HCT116 (cell line): Measurements from ENCODE around the gene CCDC102B. TPM values are rescaled to one million over a fixed set of nuclear protein-coding genes. Genes with fewer than 3 reads are reported as not detected.

ENCODE experiments used
- ATAC-seq: fragments of 200-7000 bp; cut with Tn5 transposase; 2 replicates; pipeline ENCODE4 v1.9.1; 2020; ENCODE audit warnings: mild to moderate bottlenecking, moderate library complexity
- BruUV-seq: library from RNA; stranded (reverse); fragments of 400-500 nt; replicated peaks from 2 replicates; lab custom pipeline; 2021; lab: Mats Ljungman, UMichigan
- CTCF ChIA-PET: fragments of 300-600 bp; sonication (Branson Sonifier 250); formaldehyde crosslinking; loops from one replicate; lab custom pipeline; 2021; ENCODE audit warnings: antibody characterized with exemption; lab: Charles Lee
- POLR2A ChIA-PET: fragments of 300-600, 350-600 bp; sonication (Branson Sonifier 250); formaldehyde crosslinking; loops from one replicate; lab custom pipeline; 2021; ENCODE audit warnings: antibody characterized with exemption; lab: Charles Lee
- RAD21 ChIA-PET, 2 experiments: fragments of 300-600 bp; sonication (Branson Sonifier 250); formaldehyde crosslinking; loops; one replicate each; lab custom pipeline; 2023; ENCODE audit warnings: low total read pairs in 2 of 2; ENCODE audit not compliant: uncharacterized antibody in 2 of 2, unreplicated experiment in 2 of 2, low non-redundant PET in 1 of 2; lab: Charles Lee
- DNase-seq: peaks from one replicate; pipeline ENCODE4 v3.0.0-alpha.2; 2010; ENCODE audit warnings: low read depth, low spot score
- H2AFZ ChIP-seq: fragments of 200-600 bp; shearing (Covaris generic), sonication (generic); 2 replicates; pipeline ENCODE4 v1.6.1; 2017; ENCODE audit warnings: low read depth, mixed run types, mixed read lengths, antibody characterized with exemption, low read length; ENCODE audit not compliant: poor library complexity, severe bottlenecking
- H3K27ac ChIP-seq: 2 replicates; pipeline ENCODE4 v1.5.1; 2012; ENCODE audit warnings: low read depth, low read length
- H3K27me3 ChIP-seq: fragments of 200-600 bp; sonication (generic); 2 replicates; pipeline ENCODE4 v1.6.1; 2016; ENCODE audit warnings: mixed run types, low read length, mixed read lengths; ENCODE audit not compliant: insufficient read depth
- H3K36me3 ChIP-seq, 2 experiments: fragments of 200-500 bp in 1 of 2; fragments of 200-600 bp in 1 of 2; sonication (Bioruptor generic) in 1 of 2; sonication (generic) in 1 of 2; 2 replicates each; pipeline versions ENCODE4 v1.5.1 to v1.6.1; 2014 to 2016; ENCODE audit warnings: low read length in 2 of 2, inconsistent platforms in 1 of 2, mixed read lengths in 1 of 2, mixed run types in 1 of 2; ENCODE audit not compliant: insufficient read depth in 2 of 2, control insufficient read depth in 1 of 2
- H3K4me1 ChIP-seq, 2 experiments: fragments of 200-600 bp in 1 of 2; sonication (generic) in 1 of 2; 2 replicates each; pipeline versions ENCODE4 v1.5.1 to v1.6.1; 2012 to 2017; ENCODE audit warnings: low read length in 2 of 2, inconsistent platforms in 1 of 2, mild to moderate bottlenecking in 1 of 2, mixed read lengths in 1 of 2, mixed run types in 1 of 2, moderate library complexity in 1 of 2; ENCODE audit not compliant: insufficient read depth in 2 of 2, control insufficient read depth in 1 of 2
- H3K4me2 ChIP-seq: fragments of 200-600 bp; sonication (generic); 2 replicates; pipeline ENCODE4 v1.6.1; 2017; ENCODE audit warnings: mixed run types, low read length, mixed read lengths
- H3K4me3 ChIP-seq, 2 experiments: fragments of 200-600 bp in 1 of 2; sonication (generic) in 1 of 2; replicated peaks in 1 of 2; 2 replicates each; pipeline ENCODE4 v1.5.1; 2011 to 2016; ENCODE audit warnings: low read length in 2 of 2, control low read depth in 1 of 2, low read depth in 1 of 2, mild to moderate bottlenecking in 1 of 2, mixed read lengths in 1 of 2, mixed run types in 1 of 2
- H3K79me2 ChIP-seq: fragments of 200-600 bp; sonication (generic); 2 replicates; pipeline ENCODE4 v1.6.1; 2017; ENCODE audit warnings: mild to moderate bottlenecking, mixed run types, low read length, moderate library complexity, mixed read lengths; ENCODE audit not compliant: insufficient read depth
- H3K9ac ChIP-seq: fragments of 200-600 bp; sonication (generic); 2 replicates; pipeline ENCODE4 v1.6.1; 2016; ENCODE audit warnings: low read length, mixed read lengths
- H3K9me2 ChIP-seq: fragments of 200-600 bp; sonication (generic), shearing (Covaris generic); 2 replicates; pipeline ENCODE4 v1.6.1; 2017; ENCODE audit warnings: mixed run types, mild to moderate bottlenecking, moderate library complexity; ENCODE audit not compliant: insufficient read depth
- H3K9me3 ChIP-seq, 2 experiments: fragments of 200-500 bp in 1 of 2; fragments of 200-600 bp in 1 of 2; sonication (Bioruptor generic) in 1 of 2; sonication (generic) in 1 of 2; 2 replicates each; pipeline ENCODE4 v1.6.1; 2014 to 2017; ENCODE audit warnings: low read length in 2 of 2, mixed read lengths in 2 of 2, inconsistent platforms in 1 of 2, low read depth in 1 of 2, mild to moderate bottlenecking in 1 of 2, mixed run types in 1 of 2, moderate library complexity in 1 of 2; ENCODE audit not compliant: control insufficient read depth in 1 of 2, insufficient read depth in 1 of 2
- H4K20me1 ChIP-seq: fragments of 200-600 bp; sonication (generic), shearing (Covaris generic); 2 replicates; pipeline ENCODE4 v1.6.1; 2017; ENCODE audit warnings: mixed run types, mild to moderate bottlenecking, moderate library complexity; ENCODE audit not compliant: insufficient read depth
- CEBPB ChIP-seq: IDR thresholded peaks from 2 replicates; pipeline ENCODE4 v1.6.1; 2012; ENCODE audit warnings: low read depth
- RAD21 ChIP-seq: IDR thresholded peaks from 2 replicates; pipeline ENCODE4 v1.6.1; 2012; ENCODE audit warnings: low read depth, mild to moderate bottlenecking
- SIN3A ChIP-seq: IDR thresholded peaks from 2 replicates; pipeline ENCODE4 v1.6.1; 2012; ENCODE audit warnings: low read depth
- TCF7L2 ChIP-seq: IDR thresholded peaks from 2 replicates; pipeline ENCODE4 v1.7.0; 2011; ENCODE audit warnings: borderline replicate concordance, inconsistent platforms; ENCODE audit not compliant: insufficient read depth, insufficient read length; ENCODE audit errors: extremely low read depth
- ZNF274 ChIP-seq: fragments of 200-500 bp; sonication (Bioruptor generic); IDR thresholded peaks from 2 replicates; pipeline ENCODE4 v1.6.1; 2014; ENCODE audit warnings: mild to moderate bottlenecking, low read depth, low read length, inconsistent platforms
- intact Hi-C: fragments of 100-400 bp; cut with micrococcal nuclease; formaldehyde crosslinking; loops from 2 replicates; pipeline ENCODE4 v1.10.0; 2022
- total RNA-seq: library from RNA; stranded (reverse); gene quantifications from one replicate; pipeline ENCODE4 v1.2.1, GENCODE V29; 2021; ENCODE audit not compliant: unreplicated experiment
- TF ChIP-seq, protein P1 (sequence below), 3 experiments: fragments of 200-600 bp in 1 of 3; sonication (generic) in 1 of 3; IDR thresholded peaks in 2 of 3; conservative IDR thresholded peaks in 1 of 3; 2 replicates each; pipeline ENCODE4 v1.5.1; 2012 to 2017; ENCODE audit warnings: low read depth in 2 of 3, low read length in 2 of 3, antibody characterized with exemption in 1 of 3, borderline replicate concordance in 1 of 3, control low read depth in 1 of 3, mild to moderate bottlenecking in 1 of 3, mixed read lengths in 1 of 3, mixed run types in 1 of 3, moderate library complexity in 1 of 3; ENCODE audit not compliant: insufficient read depth in 1 of 3
- TF ChIP-seq, protein P2 (sequence below): IDR thresholded peaks from 2 replicates; pipeline ENCODE4 v1.6.1; 2012
- TF ChIP-seq, protein P3 (sequence below): IDR thresholded peaks from 2 replicates; pipeline ENCODE4 v1.6.1; 2011; ENCODE audit warnings: mild to moderate bottlenecking, low read length, moderate library complexity; ENCODE audit not compliant: insufficient replicate concordance; ENCODE audit errors: extremely low read depth

Gene CCDC102B
- total RNA-seq, 1 experiment from 2014 or later = 1.9 TPM

DNA sequence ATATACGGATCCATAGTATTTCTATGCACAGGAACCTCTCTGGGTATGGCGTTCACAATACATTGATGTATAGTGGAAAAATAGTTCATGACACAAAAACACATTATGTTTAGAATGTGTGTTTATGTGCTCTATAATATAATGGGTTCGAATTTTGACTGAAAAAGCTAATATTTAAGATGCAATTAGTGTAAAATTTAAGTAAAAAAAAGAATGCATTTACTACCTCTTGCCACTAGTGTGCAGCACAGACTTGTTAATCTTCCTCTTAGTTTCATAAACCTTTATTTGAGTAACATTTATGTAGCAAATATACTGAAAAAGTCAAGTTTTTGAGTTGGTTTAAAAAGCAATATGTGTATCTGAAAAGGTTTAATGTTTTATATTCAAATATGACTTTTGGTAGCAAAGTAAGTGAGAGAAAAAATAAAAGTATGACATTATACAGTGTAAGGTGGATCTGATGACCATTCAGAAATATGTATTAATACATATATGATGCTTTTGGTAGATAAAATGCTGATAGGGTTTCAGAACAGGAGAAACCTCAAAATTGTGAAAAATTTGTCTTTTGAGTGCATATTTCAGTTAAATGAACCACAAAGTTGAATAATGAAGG is 49.4 kb downstream of the CCDC102B start:
- Histone ChIP-seq H3K4me2 (no peak overlapping the region), H2AFZ (no peak overlapping the region), H3K27ac (no peak overlapping the region), H3K36me3 (no peaks in the 10 kb centered on the region), H3K4me3 (no peak overlapping the region), H4K20me1 (no peaks in the 10 kb centered on the region; the same call in 1 of the 2 replicates), H3K4me1 (no peaks in the 10 kb centered on the region), H3K9me3 (no peaks in the 10 kb centered on the region), H3K27me3 (no peaks in the 10 kb centered on the region), H3K9me2 (no peaks in the 10 kb centered on the region), H3K9ac (no peak overlapping the region), H3K79me2 (no peaks in the 10 kb centered on the region)
- TF ChIP-seq, protein P1, sequence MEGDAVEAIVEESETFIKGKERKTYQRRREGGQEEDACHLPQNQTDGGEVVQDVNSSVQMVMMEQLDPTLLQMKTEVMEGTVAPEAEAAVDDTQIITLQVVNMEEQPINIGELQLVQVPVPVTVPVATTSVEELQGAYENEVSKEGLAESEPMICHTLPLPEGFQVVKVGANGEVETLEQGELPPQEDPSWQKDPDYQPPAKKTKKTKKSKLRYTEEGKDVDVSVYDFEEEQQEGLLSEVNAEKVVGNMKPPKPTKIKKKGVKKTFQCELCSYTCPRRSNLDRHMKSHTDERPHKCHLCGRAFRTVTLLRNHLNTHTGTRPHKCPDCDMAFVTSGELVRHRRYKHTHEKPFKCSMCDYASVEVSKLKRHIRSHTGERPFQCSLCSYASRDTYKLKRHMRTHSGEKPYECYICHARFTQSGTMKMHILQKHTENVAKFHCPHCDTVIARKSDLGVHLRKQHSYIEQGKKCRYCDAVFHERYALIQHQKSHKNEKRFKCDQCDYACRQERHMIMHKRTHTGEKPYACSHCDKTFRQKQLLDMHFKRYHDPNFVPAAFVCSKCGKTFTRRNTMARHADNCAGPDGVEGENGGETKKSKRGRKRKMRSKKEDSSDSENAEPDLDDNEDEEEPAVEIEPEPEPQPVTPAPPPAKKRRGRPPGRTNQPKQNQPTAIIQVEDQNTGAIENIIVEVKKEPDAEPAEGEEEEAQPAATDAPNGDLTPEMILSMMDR (IDR thresholded peaks at IDR 0.05 in 2 of 3, conservative IDR thresholded peaks at IDR 0.05 in 1 of 3; ENCODE audit: borderline replicate concordance in 1 of 3, insufficient read depth in 1 of 3, low read depth in 2 of 3, low read length in 2 of 3) = peak; percentile 38 to 75 (median 38); a peak in 5 of 6 replicates
- peak; percentile 65 for TF ChIP-seq RAD21
- TF ChIP-seq, protein P2, sequence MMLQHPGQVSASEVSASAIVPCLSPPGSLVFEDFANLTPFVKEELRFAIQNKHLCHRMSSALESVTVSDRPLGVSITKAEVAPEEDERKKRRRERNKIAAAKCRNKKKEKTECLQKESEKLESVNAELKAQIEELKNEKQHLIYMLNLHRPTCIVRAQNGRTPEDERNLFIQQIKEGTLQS = no peak
- CTCF ChIA-PET = interaction anchor here (0.8 to 1.2 kb wide), 5 partner anchors 9 to 1644 kb away, joined by 3 to 7 read pairs (median 5); no protein-coding TSS in a partner anchor
- RAD21 ChIA-PET = no interaction called here
- intact Hi-C loops = loop anchor here (1.0 to 10.0 kb wide), 2 partner anchors 1239 to 1607 kb away; no protein-coding TSS in a partner anchor
- POLR2A ChIA-PET = no interaction called here
- ATAC-seq (peak; percentile 52), DNase-seq (peak; percentile 19)
- no TSS peak for BruUV-seq

DNA sequence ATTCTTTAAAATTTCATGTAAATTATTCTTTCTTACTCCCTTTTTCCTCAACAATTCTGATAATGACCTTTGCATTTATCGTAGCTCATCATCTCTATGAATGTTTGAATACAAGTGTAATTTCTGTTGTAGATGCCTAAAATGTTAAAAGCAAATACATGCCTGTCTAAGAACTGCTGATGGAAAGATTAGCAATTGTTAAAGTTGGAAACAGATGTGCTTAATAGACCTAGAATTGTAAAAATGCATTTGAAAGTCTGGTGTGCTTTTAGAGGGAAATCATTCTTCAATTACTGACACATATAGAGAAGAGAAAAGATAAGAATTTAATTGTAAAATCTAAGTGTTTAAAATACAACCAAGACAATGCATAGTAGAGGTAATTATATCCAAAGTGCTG is 50.4 kb downstream of the CCDC102B start:
- Histone ChIP-seq H3K4me2 (no peak overlapping the region), H3K9ac (no peak overlapping the region), H3K27ac (no peak overlapping the region), H3K9me3 (no peaks in the 10 kb centered on the region), H3K79me2 (no peaks in the 10 kb centered on the region), H3K9me2 (no peaks in the 10 kb centered on the region), H2AFZ (no peak overlapping the region), H4K20me1 (no peaks in the 10 kb centered on the region; the same call in 1 of the 2 replicates), H3K4me3 (no peak overlapping the region), H3K27me3 (no peaks in the 10 kb centered on the region), H3K4me1 (no peaks in the 10 kb centered on the region), H3K36me3 (no peaks in the 10 kb centered on the region)
- ATAC-seq (no peak), DNase-seq (no peak)
- CTCF ChIA-PET = no interaction called here
- BruUV-seq = no TSS peak
- POLR2A ChIA-PET = no interaction called here
- intact Hi-C loops = loop anchor here (10.0 kb wide), 1 partner anchor 1607 kb away; no protein-coding TSS in a partner anchor
- RAD21 ChIA-PET = no interaction called here
- TF ChIP-seq TCF7L2 (no peak), RAD21 (no peak), SIN3A (no peak), ZNF274 (no peak), CEBPB (no peak)
- TF ChIP-seq, protein P3, sequence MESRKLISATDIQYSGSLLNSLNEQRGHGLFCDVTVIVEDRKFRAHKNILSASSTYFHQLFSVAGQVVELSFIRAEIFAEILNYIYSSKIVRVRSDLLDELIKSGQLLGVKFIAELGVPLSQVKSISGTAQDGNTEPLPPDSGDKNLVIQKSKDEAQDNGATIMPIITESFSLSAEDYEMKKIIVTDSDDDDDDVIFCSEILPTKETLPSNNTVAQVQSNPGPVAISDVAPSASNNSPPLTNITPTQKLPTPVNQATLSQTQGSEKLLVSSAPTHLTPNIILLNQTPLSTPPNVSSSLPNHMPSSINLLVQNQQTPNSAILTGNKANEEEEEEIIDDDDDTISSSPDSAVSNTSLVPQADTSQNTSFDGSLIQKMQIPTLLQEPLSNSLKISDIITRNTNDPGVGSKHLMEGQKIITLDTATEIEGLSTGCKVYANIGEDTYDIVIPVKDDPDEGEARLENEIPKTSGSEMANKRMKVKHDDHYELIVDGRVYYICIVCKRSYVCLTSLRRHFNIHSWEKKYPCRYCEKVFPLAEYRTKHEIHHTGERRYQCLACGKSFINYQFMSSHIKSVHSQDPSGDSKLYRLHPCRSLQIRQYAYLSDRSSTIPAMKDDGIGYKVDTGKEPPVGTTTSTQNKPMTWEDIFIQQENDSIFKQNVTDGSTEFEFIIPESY = no peak
- TF ChIP-seq, protein P1 (IDR thresholded peaks at IDR 0.05 in 2 of 3, conservative IDR thresholded peaks at IDR 0.05 in 1 of 3; ENCODE audit: borderline replicate concordance in 1 of 3, insufficient read depth in 1 of 3, low read depth in 2 of 3, low read length in 2 of 3) = no peak
